Progenitor cell of endocrine pancreas (in vitro differentiated cells): ENCODE data around the gene DNAJC13. TPM values are rescaled to one million over a fixed set of nuclear protein-coding genes. Genes with fewer than 3 reads are reported as not detected.

Experiments used
- DNase-seq: peaks from one replicate; pipeline ENCODE4 v3.0.0; 2021; ENCODE audit warnings: low spot score; ENCODE audit not compliant: unreplicated experiment
- H3K27ac Mint-ChIP-seq: 2 replicates; pipeline ENCODE4 v1.8.0; 2021; ENCODE audit warnings: mild to moderate bottlenecking, moderate library complexity, mixed read lengths
- H3K27me3 Mint-ChIP-seq: 2 replicates; pipeline ENCODE4 v1.8.0; 2021; ENCODE audit warnings: mixed read lengths
- H3K36me3 Mint-ChIP-seq: 2 replicates; pipeline ENCODE4 v1.8.0; 2022; ENCODE audit warnings: mixed read lengths; ENCODE audit not compliant: insufficient read depth
- H3K4me1 Mint-ChIP-seq: 2 replicates; pipeline ENCODE4 v1.8.0; 2021; ENCODE audit warnings: low read depth, mixed read lengths
- H3K4me3 Mint-ChIP-seq: 2 replicates; pipeline ENCODE4 v1.8.0; 2021; ENCODE audit warnings: low read depth, mild to moderate bottlenecking, moderate library complexity, mixed read lengths
- H3K9me3 Mint-ChIP-seq: 2 replicates; pipeline ENCODE4 v1.8.0; 2021; ENCODE audit warnings: low read depth, mixed read lengths
- CTCF ChIP-seq: fragments of 200-600 bp; sonication (generic); IDR thresholded peaks from one replicate; pipeline ENCODE4 v1.5.0; 2021; ENCODE audit warnings: antibody characterized with exemption, mild to moderate bottlenecking; ENCODE audit not compliant: unreplicated experiment
- total RNA-seq: library from RNA; stranded (reverse); gene quantifications from 2 replicates; pipeline ENCODE4 v1.2.1, GENCODE V29; 2021

The DNAJC13 gene
- total RNA-seq, 1 donor from 2014 or later: 37.3 TPM

GRCh38 chr3:132378048-132378762, 39.1 kb upstream of the DNAJC13 start:
- Mint-ChIP-seq H3K36me3 (peaks cover 6% of the 10 kb centered on the region), H3K4me3 (peak overlapping the region; percentile 47), H3K9me3 (peaks cover 19% of the 10 kb centered on the region), H3K4me1 (peaks cover 6% of the 10 kb centered on the region), H3K27me3 (no peaks in the 10 kb centered on the region), H3K27ac (peak overlapping the region; percentile 57)
- DNase-seq: no peak
- no peak for TF ChIP-seq CTCF

- Mint-ChIP-seq H3K36me3 (peaks cover 6% of the 10 kb centered on the region), H3K4me3 (peak overlapping the region; percentile 35), H3K9me3 (peaks cover 19% of the 10 kb centered on the region), H3K4me1 (peaks cover 6% of the 10 kb centered on the region), H3K27ac (peak overlapping the region; percentile 75), H3K27me3 (no peaks in the 10 kb centered on the region)
- TF ChIP-seq CTCF: no peak
- DNase-seq: no peak
Measured at GRCh38 chr3:132378846-132379245, 38.5 kb upstream of the DNAJC13 start.

- TF ChIP-seq CTCF: no peak
- Mint-ChIP-seq H3K4me1 (peaks cover 6% of the 10 kb centered on the region), H3K9me3 (peaks cover 17% of the 10 kb centered on the region), H3K27me3 (no peaks in the 10 kb centered on the region), H3K36me3 (peaks cover 6% of the 10 kb centered on the region), H3K4me3 (no peak overlapping the region), H3K27ac (no peak overlapping the region)
- no peak for DNase-seq
Measured at GRCh38 chr3:132380920-132381319, 36.4 kb upstream of the DNAJC13 start.

GRCh38 chr3:132381348-132381944, 35.9 kb upstream of the DNAJC13 start:
- Mint-ChIP-seq H3K27ac (no peak overlapping the region), H3K4me3 (no peak overlapping the region), H3K27me3 (no peaks in the 10 kb centered on the region), H3K36me3 (peaks cover 6% of the 10 kb centered on the region), H3K4me1 (peaks cover 6% of the 10 kb centered on the region), H3K9me3 (peaks cover 17% of the 10 kb centered on the region)
- no peak for TF ChIP-seq CTCF
- DNase-seq: no peak

- peaks cover 6% of the 10 kb centered on the region for H3K36me3 Mint-ChIP-seq
- H3K27me3 Mint-ChIP-seq: no peaks in the 10 kb centered on the region
- H3K27ac Mint-ChIP-seq: no peak overlapping the region
- TF ChIP-seq CTCF: no peak
- DNase-seq: no peak
- H3K4me3 Mint-ChIP-seq: no peak overlapping the region
- peaks cover 13% of the 10 kb centered on the region for H3K9me3 Mint-ChIP-seq
- peaks cover 6% of the 10 kb centered on the region for H3K4me1 Mint-ChIP-seq
Measured at GRCh38 chr3:132382267-132382666, 35.0 kb upstream of the DNAJC13 start.
